HG03571 (cell line): ENCODE results near the gene HLCS.

ENCODE experiments used
- ATAC-seq: cut with Tn5 transposase; IDR thresholded peaks from one replicate; pipeline ENCODE4 v1.9.1; 2021; ENCODE audit not compliant: unreplicated experiment

HLCS gene

DNA sequence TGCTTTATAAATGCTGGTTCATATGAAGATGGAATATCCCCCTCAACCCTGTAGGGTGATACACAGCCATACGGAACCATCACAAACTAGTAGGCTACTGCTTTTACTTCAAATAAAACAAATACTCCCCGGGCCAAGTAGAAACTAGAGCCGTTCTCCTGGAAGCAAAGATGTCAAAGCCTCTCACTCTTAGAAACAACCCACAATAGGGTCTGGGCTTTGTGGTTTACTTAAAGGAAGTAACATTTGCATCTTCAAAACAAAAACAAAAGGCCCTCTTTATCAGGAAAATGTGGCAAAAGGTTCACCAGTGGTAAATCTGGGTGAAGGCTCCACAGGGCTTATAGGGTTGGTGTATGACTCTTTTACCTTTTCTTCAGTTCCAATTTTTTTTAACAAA lies 49.8 kb downstream of the HLCS start:
- no peak for ATAC-seq

DNA sequence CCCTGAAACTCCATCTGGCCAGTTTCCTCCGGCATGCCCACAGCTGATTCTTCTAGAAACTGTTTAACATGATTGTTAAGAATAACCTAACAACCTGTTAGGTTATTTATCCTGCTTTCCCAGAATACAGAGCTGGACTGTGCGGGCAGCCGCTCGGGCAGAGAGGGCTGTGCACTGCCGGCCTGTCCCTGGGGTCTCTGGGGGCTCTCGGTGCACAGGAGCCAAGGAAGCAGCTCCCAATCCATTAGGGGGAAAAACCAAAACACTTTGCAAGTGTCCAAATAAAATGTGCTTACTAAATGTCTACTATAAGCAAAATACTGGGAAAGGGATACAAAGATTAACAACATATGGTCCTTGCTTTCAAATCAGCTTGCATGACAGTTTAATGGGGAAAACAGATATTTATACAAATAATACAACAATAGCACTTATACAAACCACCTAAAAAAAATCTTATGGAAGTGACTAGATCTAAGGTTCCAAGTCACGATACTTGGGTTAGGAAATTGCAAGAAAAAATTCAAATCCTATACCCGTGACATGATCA lies 50.7 kb downstream of the HLCS start:
- no peak for ATAC-seq

DNA sequence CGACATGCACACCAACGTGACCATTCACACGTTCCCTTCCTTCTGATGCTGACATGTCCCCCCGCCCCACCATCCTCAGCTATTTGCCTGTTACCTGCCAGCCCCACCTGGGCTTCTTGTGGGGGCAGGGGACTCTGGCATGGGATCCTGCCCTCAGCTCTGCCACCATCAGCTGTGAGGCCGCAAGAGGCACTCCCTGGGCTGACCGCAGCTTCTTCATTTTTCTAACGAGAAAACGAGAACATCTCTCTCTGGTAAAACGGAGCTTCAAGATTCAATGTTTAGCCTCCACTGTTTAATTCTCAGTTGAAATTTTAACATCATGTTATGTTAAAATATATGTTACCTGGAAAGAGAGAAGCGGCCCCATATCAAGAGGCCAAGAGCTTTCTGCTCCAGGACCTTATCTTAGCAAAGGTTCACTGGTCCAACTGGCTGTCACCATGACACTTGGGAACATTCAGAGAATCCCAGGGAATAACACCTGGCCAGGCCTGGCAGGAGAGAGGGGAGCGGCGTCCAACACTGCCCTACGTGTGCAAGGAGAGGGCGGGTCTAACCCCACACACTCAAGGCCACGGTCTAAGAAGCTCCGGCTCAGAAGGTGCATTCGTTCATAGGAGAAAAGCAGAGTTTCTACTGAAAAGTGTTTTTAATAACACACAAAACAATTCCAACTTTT lies 51.3 kb downstream of the HLCS start:
- ATAC-seq = no peak

- no peak for ATAC-seq
These were observed 52.0 kb downstream of the HLCS start for GRCh38 chr21:36914244-36915013.

- ATAC-seq = no peak
These were observed 53.0 kb downstream of the HLCS start for GRCh38 chr21:36913247-36914169.

DNA sequence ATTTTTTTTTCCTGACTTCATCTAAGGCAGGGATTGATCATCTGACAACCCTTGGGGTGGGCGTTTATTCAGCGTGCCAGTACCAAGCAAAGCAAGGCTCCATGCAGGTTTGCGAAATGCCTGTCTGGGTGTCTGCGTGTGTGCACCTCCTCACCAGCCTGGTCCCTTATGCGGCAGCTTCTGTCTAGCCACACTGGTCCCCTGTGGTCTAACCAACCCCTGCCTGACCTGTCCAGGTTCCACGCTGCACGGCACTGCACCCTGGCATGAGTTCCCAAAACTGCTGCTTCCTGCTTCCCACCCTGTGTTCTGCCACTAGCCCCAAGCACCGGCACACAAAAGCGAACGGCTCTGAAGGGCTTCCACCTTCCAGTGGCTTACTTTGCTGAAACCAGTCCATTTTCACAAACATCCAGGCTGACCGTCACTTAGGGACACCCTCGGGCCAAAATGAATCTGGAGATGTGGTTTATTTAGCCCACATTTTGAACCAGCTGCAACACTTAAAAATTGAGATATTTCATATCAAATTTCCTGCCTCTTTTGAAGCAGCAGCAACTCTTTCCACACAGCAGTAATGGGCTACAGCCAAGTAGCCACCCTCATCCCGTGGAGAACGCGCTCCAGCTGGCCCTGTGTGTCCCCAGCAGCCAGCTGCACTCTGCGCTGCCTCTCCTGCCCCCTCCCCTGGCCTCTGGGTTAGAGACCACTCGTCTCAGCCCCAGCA lies 55.7 kb downstream of the HLCS start:
- ATAC-seq = no peak

DNA sequence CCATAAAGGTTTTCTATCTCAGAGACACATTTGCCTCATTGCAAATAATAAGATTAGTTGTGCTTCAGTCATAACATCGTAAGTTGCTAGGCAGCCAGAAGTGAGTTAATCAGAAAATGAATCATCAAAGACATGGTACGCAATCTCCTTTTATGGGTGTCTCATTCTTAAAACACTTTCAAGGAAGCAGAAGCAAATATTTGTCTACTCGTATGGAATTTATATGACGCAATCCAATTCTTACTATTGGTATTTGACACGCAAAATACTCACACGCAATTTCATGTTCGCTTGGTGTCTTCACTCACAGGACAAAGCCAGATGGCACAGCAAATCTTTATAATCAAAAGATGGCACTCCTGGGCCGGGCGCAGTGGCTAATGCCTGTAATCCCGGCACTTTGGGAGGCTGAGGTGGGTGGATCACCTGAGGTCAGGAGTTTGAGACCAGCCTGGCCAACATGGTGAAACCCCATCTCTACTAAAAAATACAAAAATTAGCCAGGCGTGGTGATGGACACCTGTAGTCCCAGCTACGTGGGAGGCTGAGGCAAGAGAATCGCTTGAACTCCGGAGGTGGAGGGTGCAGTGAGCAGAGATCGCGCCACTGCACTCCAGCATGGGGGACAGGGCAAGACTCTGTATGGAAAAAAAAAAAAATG lies 56.4 kb downstream of the HLCS start:
- no peak for ATAC-seq

DNA sequence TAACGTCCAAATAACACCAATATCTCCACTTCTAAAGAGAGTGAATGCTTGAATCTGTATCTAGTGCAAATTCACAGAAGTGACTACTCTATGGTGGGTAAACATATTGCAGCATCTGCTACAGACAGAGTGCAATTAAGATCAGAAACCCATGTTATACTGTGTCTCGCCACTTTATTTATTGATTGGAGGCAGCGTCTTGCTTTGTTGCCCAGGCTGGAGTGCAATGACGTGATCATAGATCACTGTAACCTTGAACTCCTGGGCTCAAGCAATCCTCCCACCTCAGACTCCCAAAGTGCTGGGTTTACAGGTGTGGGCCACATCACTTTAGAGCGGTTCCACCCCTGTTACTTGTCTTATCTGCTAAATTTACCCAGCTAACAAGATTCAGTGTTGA lies 57.0 kb downstream of the HLCS start:
- ATAC-seq = no peak

- ATAC-seq = no peak
These were observed 58.1 kb downstream of the HLCS start for GRCh38 chr21:36908260-36908908.

GRCh38 chr21:36904093-36904666 lies 62.3 kb downstream of the HLCS start:
- no peak for ATAC-seq

DNA sequence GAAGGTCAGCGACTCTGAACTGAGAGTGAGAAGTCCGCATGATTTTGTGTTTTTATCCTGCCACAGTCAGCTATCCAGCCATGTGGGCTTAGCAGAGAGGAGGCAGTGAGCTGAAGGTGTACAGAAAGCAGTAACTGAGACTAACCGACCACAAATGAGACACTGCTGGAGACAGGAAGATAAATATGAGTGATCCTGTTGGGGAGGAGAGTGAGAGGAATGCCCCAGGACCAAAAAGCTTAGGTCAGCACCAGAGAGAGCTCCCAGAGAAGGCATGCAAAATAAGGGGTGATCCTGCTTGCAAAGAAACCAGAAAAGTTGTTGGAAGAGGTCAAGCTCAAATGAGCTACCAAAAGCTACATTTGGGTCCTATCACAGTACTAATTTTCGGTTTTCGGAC lies 63.7 kb downstream of the HLCS start:
- no peak for ATAC-seq

- no peak for ATAC-seq
These were observed 64.1 kb downstream of the HLCS start for GRCh38 chr21:36902331-36902730.

- no peak for ATAC-seq
These were observed 64.9 kb downstream of the HLCS start for GRCh38 chr21:36901575-36901974.

DNA sequence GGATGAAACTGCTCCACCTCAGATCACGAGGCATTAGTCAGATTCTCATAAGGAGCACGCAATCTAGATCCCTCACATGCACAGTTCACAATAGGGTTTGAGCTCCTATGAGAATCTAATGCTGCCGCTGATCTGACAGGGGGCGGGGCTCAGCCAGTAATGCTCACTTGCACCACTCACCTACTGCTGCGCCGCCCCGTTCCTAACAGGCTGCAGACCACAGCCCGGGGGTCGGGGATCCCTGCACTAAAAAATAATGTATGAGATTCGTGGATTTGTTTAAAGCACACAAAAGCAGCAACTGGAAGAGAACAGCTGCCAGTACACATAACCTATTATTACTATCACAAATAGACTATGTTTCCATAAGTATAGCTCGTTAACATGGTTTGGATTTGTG lies 72.9 kb downstream of the HLCS start:
- no peak for ATAC-seq

DNA sequence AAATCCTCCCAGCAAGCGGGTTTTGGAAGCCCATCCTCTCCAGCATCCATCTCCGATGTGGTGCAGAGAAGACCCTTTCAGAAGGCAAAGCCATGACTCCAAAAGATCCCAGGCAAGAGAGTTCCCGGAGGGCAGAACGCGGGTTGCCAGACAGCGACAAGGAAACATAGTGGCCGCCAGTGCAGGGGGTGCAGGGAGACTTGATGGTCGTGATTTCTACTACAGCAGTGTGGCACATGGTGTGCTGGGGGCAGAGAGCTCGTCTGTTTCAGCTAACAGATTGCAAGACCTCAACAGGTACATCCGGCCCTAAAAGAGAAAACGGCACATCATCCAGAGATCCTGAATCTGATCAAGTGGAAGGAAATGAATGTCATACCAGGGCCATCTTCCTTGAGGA lies 74.3 kb downstream of the HLCS start:
- ATAC-seq = no peak

GRCh38 chr21:36891692-36892091 lies 74.8 kb downstream of the HLCS start:
- ATAC-seq = no peak

DNA sequence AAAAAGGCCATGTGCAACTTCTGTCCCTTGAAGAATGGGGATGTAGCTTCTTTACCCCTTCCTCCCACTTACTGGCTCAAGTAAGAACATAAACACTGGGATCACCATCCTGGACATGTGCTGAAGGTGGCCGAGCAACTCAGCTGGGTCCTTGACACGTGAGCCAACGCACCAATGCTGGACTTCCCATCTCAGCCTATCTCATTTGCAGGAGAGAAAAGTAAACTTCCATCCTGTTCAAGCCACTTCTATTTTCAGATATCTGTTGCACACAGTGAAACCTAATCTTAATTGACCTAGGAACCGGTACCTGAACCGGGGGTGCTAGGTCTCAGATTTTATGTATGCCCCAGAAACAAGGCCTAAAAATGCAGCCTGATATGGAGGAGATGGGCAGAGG lies 75.3 kb downstream of the HLCS start:
- no peak for ATAC-seq

GRCh38 chr21:36890086-36890485 lies 76.4 kb downstream of the HLCS start:
- ATAC-seq = no peak

DNA sequence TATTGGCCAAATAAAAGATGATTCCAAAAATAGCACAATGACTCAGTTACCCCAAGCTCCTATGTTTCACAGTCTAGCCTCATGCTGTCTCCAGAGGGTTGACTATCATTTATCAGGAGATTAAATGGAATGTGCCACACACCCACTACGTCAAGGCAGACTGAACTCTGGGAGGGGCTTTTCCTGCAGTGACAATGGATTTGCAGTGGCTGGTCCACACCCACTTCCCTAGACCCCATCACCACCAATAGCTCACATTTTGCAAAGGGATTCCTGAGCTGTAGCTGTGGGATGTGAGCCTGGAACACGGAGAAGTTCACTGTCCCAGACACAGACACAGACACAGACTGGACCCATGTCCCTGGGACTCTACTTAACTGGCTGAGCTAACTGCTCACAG lies 77.1 kb downstream of the HLCS start:
- ATAC-seq = no peak
